Measurements from ENCODE around the gene TNS2. TPM values are rescaled to one million over a fixed set of nuclear protein-coding genes. Genes with fewer than 3 reads are reported as not detected.

Gene TNS2
- total RNA-seq, 1 donor from 2014 or later = 10.8 TPM

DNA sequence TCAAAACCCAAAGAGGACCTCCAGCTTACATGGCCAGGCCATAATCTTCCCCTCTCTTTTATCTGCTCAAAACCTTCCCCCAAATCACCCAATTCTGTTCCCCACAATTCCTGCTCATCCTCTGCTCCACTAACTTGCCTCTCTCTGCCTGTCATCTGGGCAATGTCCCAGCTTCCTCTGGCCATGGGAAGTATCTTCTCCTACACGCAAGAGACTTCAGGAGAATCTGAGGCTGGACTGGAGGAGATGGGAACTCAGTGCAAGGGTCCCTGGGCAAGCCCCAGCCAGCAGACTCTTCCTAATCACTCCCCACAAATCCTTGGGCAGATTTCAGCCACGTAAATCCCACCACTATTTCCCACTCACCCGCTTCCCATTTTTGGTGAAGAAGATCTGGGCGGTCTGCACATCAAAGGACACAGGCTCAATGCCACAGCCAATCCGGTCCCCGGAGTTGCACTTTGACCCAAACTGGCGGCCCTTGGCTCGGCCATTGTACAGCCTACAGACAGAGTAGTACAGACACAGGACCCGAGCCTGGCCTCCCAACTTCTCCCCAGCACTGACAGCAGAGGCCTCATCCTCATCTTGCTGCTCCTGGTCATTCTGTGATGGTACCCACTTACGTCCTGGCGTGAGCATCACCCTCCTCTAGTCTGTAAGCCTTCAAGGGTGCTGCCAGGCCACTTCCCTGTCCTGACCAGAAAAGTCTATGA is 24.6 kb downstream of the TNS2 start:
- DNase-seq (ENCODE audit: low read depth) = no peak
- no peak overlapping the region for H3K4me3 ChIP-seq (ENCODE audit: low read depth, low read length)
- TF ChIP-seq, protein P1, sequence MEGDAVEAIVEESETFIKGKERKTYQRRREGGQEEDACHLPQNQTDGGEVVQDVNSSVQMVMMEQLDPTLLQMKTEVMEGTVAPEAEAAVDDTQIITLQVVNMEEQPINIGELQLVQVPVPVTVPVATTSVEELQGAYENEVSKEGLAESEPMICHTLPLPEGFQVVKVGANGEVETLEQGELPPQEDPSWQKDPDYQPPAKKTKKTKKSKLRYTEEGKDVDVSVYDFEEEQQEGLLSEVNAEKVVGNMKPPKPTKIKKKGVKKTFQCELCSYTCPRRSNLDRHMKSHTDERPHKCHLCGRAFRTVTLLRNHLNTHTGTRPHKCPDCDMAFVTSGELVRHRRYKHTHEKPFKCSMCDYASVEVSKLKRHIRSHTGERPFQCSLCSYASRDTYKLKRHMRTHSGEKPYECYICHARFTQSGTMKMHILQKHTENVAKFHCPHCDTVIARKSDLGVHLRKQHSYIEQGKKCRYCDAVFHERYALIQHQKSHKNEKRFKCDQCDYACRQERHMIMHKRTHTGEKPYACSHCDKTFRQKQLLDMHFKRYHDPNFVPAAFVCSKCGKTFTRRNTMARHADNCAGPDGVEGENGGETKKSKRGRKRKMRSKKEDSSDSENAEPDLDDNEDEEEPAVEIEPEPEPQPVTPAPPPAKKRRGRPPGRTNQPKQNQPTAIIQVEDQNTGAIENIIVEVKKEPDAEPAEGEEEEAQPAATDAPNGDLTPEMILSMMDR (conservative IDR thresholded peaks at IDR 0.05; ENCODE audit: low read depth, low read length) = no peak

DNA sequence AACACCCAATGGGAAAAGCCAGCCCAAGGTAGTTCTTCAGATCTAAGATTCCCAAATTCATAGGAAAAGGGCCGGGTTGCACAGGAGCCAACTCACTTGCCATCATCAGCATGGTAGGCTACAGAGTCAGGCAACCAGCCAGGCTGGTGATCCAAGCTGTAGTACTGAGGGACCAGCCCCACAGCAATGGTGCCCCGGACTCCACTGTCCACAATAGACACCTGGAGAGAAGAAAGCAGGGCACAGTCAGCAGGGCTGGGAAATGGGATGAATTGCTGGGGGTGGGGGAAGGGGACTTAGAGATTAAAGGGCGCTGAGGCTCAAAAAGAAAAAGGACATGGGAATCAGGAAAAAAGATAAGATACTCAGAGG is 25.1 kb downstream of the TNS2 start:
- DNase-seq (ENCODE audit: low read depth) = no peak
- H3K4me3 ChIP-seq (ENCODE audit: low read depth, low read length) = no peak overlapping the region
- TF ChIP-seq, protein P1 (conservative IDR thresholded peaks at IDR 0.05; ENCODE audit: low read depth, low read length) = no peak

DNA sequence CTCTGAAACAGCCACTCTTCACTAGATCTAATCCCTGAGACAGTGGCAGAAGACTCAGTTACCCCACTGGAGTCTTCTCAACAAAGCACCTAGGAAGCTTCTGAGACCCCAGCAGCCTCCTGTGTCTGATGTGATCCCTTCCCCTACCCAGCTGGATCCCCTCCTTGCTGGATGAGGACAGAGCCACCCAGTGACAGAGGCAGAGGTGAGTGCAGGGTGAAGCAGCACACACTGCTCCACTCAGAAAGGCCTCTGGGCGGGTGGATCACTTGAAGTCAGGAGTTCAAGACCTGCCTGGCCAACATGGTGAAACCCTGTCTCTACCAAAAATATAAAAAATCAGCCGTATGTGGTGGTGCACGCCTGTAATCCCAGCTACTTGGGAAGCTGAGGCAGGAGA is 26.6 kb downstream of the TNS2 start:
- no peak for DNase-seq (ENCODE audit: low read depth)
- no peak overlapping the region for H3K4me3 ChIP-seq (ENCODE audit: low read depth, low read length)
- TF ChIP-seq, protein P1 (conservative IDR thresholded peaks at IDR 0.05; ENCODE audit: low read depth, low read length) = no peak

DNA sequence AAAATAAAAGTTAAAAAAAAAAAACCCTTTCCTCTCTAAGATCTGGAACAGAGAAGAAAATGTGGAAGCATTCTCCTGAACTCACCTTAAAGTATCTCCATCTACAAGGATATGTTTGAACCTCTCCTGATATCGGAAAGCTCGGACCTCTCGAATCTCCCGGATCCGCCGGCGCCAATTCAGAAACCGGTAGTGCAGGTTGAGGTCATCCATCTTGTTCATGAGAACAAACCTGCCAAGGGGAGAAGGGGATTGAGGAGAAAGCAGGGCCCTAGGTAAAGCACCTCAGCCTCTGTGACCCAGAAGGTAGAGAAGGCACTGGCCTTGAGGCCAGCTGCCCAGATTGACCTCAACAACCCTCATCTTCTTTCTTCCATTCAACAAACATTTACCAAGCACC is 27.2 kb downstream of the TNS2 start:
- TF ChIP-seq, protein P1 (conservative IDR thresholded peaks at IDR 0.05; ENCODE audit: low read depth, low read length) = no peak
- no peak overlapping the region for H3K4me3 ChIP-seq (ENCODE audit: low read depth, low read length)
- DNase-seq (ENCODE audit: low read depth) = no peak

DNA sequence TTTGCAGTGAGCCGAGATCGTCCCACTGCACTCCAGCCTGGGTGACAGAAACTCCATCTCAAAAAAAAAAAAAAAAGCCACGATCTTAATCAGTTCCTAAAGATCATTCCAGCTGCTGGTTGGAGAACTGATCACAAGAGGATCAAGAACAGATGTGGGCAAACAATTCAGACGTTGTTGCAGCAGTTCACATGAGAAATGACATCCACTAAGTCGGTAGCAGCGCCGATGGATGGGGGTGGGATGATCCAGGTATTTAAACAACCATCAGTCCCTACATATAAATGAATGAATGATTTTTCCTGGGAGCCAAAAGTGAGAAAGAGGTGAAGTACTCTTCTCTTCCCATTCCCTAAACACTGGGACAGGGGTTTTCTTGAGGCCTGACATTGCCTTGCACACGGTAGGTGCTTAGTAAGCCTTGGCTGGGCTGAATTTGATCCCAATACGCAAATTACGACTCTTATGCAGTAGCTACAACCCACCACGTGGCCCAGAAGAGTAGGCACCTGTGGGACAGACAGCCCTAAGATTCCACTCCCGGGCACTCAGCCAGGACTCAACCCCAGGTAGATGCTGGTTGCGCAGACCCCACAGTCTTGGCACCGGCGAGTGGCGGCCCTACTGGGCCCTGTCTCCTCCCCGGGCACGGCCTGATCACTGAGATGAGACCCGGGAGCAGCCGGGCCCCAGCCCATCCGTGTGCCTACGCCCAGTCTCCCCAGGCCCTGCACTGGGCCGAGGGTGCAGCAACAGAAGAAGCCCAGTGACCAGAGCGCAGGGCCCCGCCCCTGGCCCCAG is 28.8 kb downstream of the TNS2 start:
- TF ChIP-seq, protein P1 (conservative IDR thresholded peaks at IDR 0.05; ENCODE audit: low read depth, low read length) = no peak
- peak overlapping the region; percentile 84 for H3K4me3 ChIP-seq (ENCODE audit: low read depth, low read length)
- no peak for DNase-seq (ENCODE audit: low read depth)

DNA sequence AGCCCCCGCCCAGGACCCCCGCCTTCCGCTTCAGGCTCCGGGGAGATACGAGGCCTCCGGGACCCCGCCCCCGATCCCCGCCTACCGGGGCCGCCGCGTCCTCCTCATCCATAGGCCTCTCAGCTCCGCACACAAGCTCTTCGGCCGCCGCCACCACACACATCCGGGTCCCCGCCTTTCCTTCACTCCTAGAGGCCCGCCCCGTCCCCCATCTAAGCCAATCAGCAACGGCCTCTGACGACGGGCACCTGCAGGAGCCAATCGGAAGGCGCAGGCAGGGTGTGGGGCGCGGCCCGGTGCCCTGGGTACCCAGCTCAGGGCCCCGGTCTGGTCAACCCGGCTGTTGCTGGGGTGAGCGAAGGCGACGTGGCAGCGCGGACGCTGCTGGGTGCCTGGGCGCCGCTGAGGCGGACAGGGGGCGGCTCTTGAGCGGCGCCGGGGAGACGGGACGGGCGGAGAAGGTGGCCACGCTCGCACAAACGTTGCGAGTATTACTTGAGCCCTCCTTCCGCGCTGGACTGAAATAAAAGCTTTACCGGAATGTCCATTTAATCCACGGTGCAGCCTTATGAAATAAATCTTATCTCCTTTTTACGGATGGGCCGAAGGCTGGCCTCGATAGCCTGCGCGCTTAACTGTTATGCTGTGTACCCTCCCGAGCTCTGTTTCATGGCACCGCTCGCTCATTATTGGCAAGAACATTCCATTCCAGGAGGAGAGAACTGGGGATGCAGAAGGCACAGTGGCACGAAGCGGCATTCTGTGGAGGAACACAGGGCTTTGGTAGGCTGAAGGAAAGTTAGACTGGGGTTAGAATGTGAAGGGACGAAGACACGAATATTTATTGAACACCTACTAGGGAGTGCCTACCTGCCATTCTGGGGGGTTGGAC is 29.6 kb downstream of the TNS2 start, which contains the start of gene SPRYD3:
TSS of gene SPRYD3 (minus strand) at position 165 of the 892 bp plus-strand sequence. CDS start at position 108, 57 bp downstream.
- H3K4me3 ChIP-seq (ENCODE audit: low read depth, low read length) = peak within 1 kb of the TSS; percentile 84
- TF ChIP-seq, protein P1 (conservative IDR thresholded peaks at IDR 0.05; ENCODE audit: low read depth, low read length) = no peak

More for the DNA sequence above, 29.6 kb downstream of the TNS2 start, which contains the start of gene SPRYD3:
- DNase-seq (ENCODE audit: low read depth) = peak; percentile 49
